OCI-M1 (cell line): ENCODE data around the gene CD151.

Experiments
- DNase-seq: peaks from one replicate; lab custom pipeline; 2025; lab: John Stamatoyannopoulos, UW

The CD151 gene

GRCh38 chr11:815675-816432 lies 16.9 kb upstream of the CD151 start:
- DNase-seq = no peak

GRCh38 chr11:816433-816779 lies 16.3 kb upstream of the CD151 start:
- no peak for DNase-seq

- no peak for DNase-seq
Observed at GRCh38 chr11:818396-819128, 14.2 kb upstream of the CD151 start, which contains the start of gene PNPLA2. Gene PNPLA2 (plus strand): TSS chr11:818914. CDS start chr11:819719, 805 bp downstream.

- peak; percentile 92 for DNase-seq
Observed at GRCh38 chr11:819129-819931, 13.4 kb upstream of the CD151 start.

GRCh38 chr11:819943-820649 lies 12.7 kb upstream of the CD151 start:
- DNase-seq = peak; percentile 91

- no peak for DNase-seq
Observed at GRCh38 chr11:820655-821511, 11.9 kb upstream of the CD151 start.

GRCh38 chr11:821512-822371 lies 11.0 kb upstream of the CD151 start:
- no peak for DNase-seq

GRCh38 chr11:823441-824291 lies 9.1 kb upstream of the CD151 start:
- no peak for DNase-seq

- no peak for DNase-seq
Observed at GRCh38 chr11:824292-824880, 8.4 kb upstream of the CD151 start.

GRCh38 chr11:824942-825341 lies 7.8 kb upstream of the CD151 start:
- no peak for DNase-seq

- DNase-seq = no peak
Observed at GRCh38 chr11:825366-826226, 7.2 kb upstream of the CD151 start.

- no peak for DNase-seq
Observed at GRCh38 chr11:826227-826621, 6.5 kb upstream of the CD151 start.

- DNase-seq = no peak
Observed at GRCh38 chr11:826836-827145, 6.0 kb upstream of the CD151 start.

GRCh38 chr11:827146-827896 lies 5.4 kb upstream of the CD151 start:
- peak; percentile 50 for DNase-seq

GRCh38 chr11:827897-828192 lies 4.9 kb upstream of the CD151 start, which contains the start of gene CRACR2B:
Gene CRACR2B (plus strand): TSS chr11:827919. CDS start chr11:828608, 689 bp downstream.
- no peak for DNase-seq

- DNase-seq = no peak
Observed at GRCh38 chr11:828506-829175, 4.1 kb upstream of the CD151 start.
